Mesenchymal stem cell (in vitro differentiated cells and primary cell): ENCODE results near the gene RIPK3.
A peak's percentile ranks its signal among the peaks of the same experiment; 100 is the strongest.

ENCODE experiments used
- DNase-seq: peaks from one replicate; pipeline ENCODE4 v3.0.0-alpha.2; 2013
- H2AFZ ChIP-seq: one replicate; pipeline ENCODE4 v1.6.1; 2013; ENCODE audit warnings: low read depth, mild to moderate bottlenecking, control low read depth, inconsistent platforms, low read length, moderate library complexity
- H2AK5ac ChIP-seq: 2 replicates; pipeline ENCODE4 v1.6.1; 2013; ENCODE audit warnings: low read length, moderate library complexity, mild to moderate bottlenecking, inconsistent platforms; ENCODE audit not compliant: severe bottlenecking
- H2BK120ac ChIP-seq: one replicate; pipeline ENCODE4 v1.6.1; 2013; ENCODE audit warnings: low read depth, mild to moderate bottlenecking, inconsistent platforms, low read length, moderate library complexity
- H2BK12ac ChIP-seq, 2 experiments: one replicate each; pipeline ENCODE4 v1.6.1; 2013; ENCODE audit warnings: inconsistent platforms in 2 of 2, low read length in 2 of 2, mild to moderate bottlenecking in 2 of 2, moderate library complexity in 2 of 2, control low read depth in 1 of 2
- H2BK15ac ChIP-seq: one replicate; pipeline ENCODE4 v1.6.1; 2013; ENCODE audit warnings: mild to moderate bottlenecking, low read depth, inconsistent platforms; ENCODE audit not compliant: poor library complexity, severe bottlenecking
- H2BK5ac ChIP-seq: 2 replicates; pipeline ENCODE4 v1.6.1; 2013; ENCODE audit warnings: low read depth, mild to moderate bottlenecking, low read length, control low read depth, inconsistent platforms; ENCODE audit not compliant: poor library complexity, severe bottlenecking
- H3K14ac ChIP-seq, 2 experiments: one replicate each; pipeline ENCODE4 v1.6.1; 2013; ENCODE audit warnings: inconsistent platforms in 2 of 2, low read length in 2 of 2, control low read depth in 1 of 2, mild to moderate bottlenecking in 1 of 2, moderate library complexity in 1 of 2
- H3K18ac ChIP-seq, 2 experiments: one replicate each; pipeline ENCODE4 v1.6.1; 2013; ENCODE audit warnings: inconsistent platforms in 2 of 2, low read length in 2 of 2, control low read depth in 1 of 2, low read depth in 1 of 2, mild to moderate bottlenecking in 1 of 2
- H3K23ac ChIP-seq, 2 experiments: one replicate each; pipeline ENCODE4 v1.6.1; 2013; ENCODE audit warnings: inconsistent platforms in 2 of 2, low read length in 2 of 2, mild to moderate bottlenecking in 2 of 2, moderate library complexity in 2 of 2, control low read depth in 1 of 2
- H3K27ac ChIP-seq: 2 replicates; pipeline ENCODE4 v1.5.1; 2013; ENCODE audit warnings: mild to moderate bottlenecking, moderate library complexity, low read length, control low read depth, inconsistent platforms; ENCODE audit not compliant: poor library complexity, severe bottlenecking
- H3K27me3 ChIP-seq, 2 experiments: 2 replicates each; pipeline versions ENCODE4 v1.6.1 to v1.7.0; 2013; ENCODE audit warnings: low read length in 2 of 2, mild to moderate bottlenecking in 2 of 2, moderate library complexity in 2 of 2, control low read depth in 1 of 2, inconsistent platforms in 1 of 2; ENCODE audit not compliant: control insufficient read depth in 1 of 2, insufficient read depth in 1 of 2
- H3K36me3 ChIP-seq, 2 experiments: 2 replicates each; pipeline versions ENCODE4 v1.6.1 to v1.7.0; 2013; ENCODE audit warnings: low read length in 2 of 2, control low read depth in 1 of 2, inconsistent platforms in 1 of 2, low read depth in 1 of 2, mild to moderate bottlenecking in 1 of 2; ENCODE audit not compliant: insufficient read depth in 2 of 2, control insufficient read depth in 1 of 2
- H3K4ac ChIP-seq, 2 experiments: one replicate each; pipeline ENCODE4 v1.6.1; 2013; ENCODE audit warnings: inconsistent platforms in 2 of 2, low read length in 2 of 2, mild to moderate bottlenecking in 2 of 2, moderate library complexity in 2 of 2, control low read depth in 1 of 2, low read depth in 1 of 2
- H3K4me1 ChIP-seq: 2 replicates; pipeline ENCODE4 v1.6.1; 2013; ENCODE audit warnings: low read depth, low read length, control low read depth; ENCODE audit not compliant: control insufficient read depth, insufficient read depth
- H3K4me2 ChIP-seq: 2 replicates; pipeline ENCODE4 v1.6.1; 2013; ENCODE audit warnings: low read length, mild to moderate bottlenecking, inconsistent platforms; ENCODE audit not compliant: poor library complexity, severe bottlenecking
- H3K4me3 ChIP-seq, 2 experiments: 2 replicates each; pipeline versions ENCODE4 v1.5.1 to v1.7.0; 2013; ENCODE audit warnings: low read length in 2 of 2, mild to moderate bottlenecking in 2 of 2, control low read depth in 1 of 2, low read depth in 1 of 2; ENCODE audit not compliant: insufficient read depth in 1 of 2
- H3K79me1 ChIP-seq: replicated peaks from 2 replicates; pipeline ENCODE4 v1.6.1; 2013; ENCODE audit warnings: mild to moderate bottlenecking, control low read depth, low read length, inconsistent platforms; ENCODE audit not compliant: poor library complexity, severe bottlenecking
- H3K9ac ChIP-seq: 2 replicates; pipeline ENCODE4 v1.7.0; 2013; ENCODE audit warnings: mild to moderate bottlenecking, low read length, moderate library complexity
- H3K9me3 ChIP-seq: 2 replicates; pipeline ENCODE4 v1.7.0; 2013; ENCODE audit warnings: mild to moderate bottlenecking, low read length; ENCODE audit not compliant: control insufficient read depth
- H4K8ac ChIP-seq: one replicate; pipeline ENCODE4 v1.6.1; 2013; ENCODE audit warnings: inconsistent platforms, mild to moderate bottlenecking, low read length, moderate library complexity
- H4K91ac ChIP-seq: one replicate; pipeline ENCODE4 v1.6.1; 2013; ENCODE audit warnings: mild to moderate bottlenecking, low read length, inconsistent platforms
- WGBS: methylation state at CpG from one replicate; pipeline ENCODE4 v1.1.7; 2013; ENCODE audit warnings: mixed read lengths; 5-methylcytosine and 5-hydroxymethylcytosine counted together

The RIPK3 gene

GRCh38 chr14:24309538-24310264 is 30.1 kb downstream of the RIPK3 start, which contains the start of gene LTB4R2:
Gene LTB4R2, plus strand, starts transcription at chr14:24310140. Its CDS starts 525 bp downstream, at chr14:24310665.
- H3K14ac ChIP-seq: peak within 1 kb of the TSS in 1 of 2 experiments; percentile 39
- no peak within 1 kb of the TSS for H3K4me2 ChIP-seq
- H3K9ac ChIP-seq: peak within 1 kb of the TSS; percentile 63
- peaks cover 5% of the 10 kb centered on the region for H3K79me1 ChIP-seq
- no peak within 1 kb of the TSS for H2BK15ac ChIP-seq
- H4K91ac ChIP-seq: peak within 1 kb of the TSS; percentile 52
- peak within 1 kb of the TSS in 1 of 2 experiments; percentile 70 for H3K4me3 ChIP-seq
- no peak within 1 kb of the TSS for H2AFZ ChIP-seq
- DNase-seq: no peak
- no peak within 1 kb of the TSS for H3K27ac ChIP-seq
- H3K9me3 ChIP-seq: no peaks in the 10 kb centered on the region
- no peak within 1 kb of the TSS for H2BK120ac ChIP-seq
- peaks cover 38 to 52% of the 10 kb centered on the region in 2 experiments for H3K36me3 ChIP-seq
- 93% methylated on average over 4 of the region's 5 CpGs for WGBS
- no peak within 1 kb of the TSS for H2AK5ac ChIP-seq
- no peak within 1 kb of the TSS for H3K18ac ChIP-seq
- H3K4me1 ChIP-seq: peaks cover 10% of the 10 kb centered on the region
- no peak within 1 kb of the TSS for H3K4ac ChIP-seq
- no peak within 1 kb of the TSS for H2BK12ac ChIP-seq
- no peak within 1 kb of the TSS for H3K23ac ChIP-seq
- no peak within 1 kb of the TSS for H4K8ac ChIP-seq
- no peaks in the 10 kb centered on the region for H3K27me3 ChIP-seq
- no peak within 1 kb of the TSS for H2BK5ac ChIP-seq

DNA sequence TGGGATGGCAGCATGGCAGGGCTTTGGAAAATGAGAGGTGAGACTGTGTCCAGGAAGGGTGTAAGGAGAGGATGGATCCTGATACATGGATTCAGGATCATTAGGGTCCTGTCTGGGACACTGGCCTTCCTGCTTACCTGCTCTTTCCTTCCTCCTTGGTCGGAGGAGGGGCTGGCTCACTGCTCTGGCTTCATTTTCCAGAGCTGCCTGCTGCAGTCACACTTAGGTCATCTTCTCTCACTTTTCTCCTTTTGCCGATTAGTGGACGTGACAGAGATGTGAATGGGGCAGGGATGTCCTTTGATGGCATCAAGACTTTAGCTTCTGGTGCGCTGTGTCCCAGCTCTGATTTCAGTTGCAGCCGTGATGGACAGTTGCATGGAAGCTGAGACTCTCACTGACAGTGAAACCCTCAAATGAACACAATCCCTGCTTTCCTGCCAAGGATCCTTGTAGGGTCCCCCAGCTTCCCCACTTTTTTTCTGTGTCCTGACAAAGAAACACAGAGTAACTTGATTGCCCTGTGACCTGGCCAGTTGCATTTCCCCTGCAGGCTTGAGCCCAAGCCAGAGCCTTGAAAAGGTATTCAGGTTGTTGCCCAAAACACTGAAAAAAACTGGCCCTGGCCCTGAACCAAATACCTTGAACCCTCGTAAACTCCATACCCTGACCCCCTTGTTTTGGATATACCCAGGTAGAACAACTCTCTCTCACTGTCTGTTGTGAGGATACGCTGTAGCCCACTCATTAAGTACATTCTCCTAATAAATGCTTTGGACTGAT is 31.3 kb downstream of the RIPK3 start:
- no peak overlapping the region for H3K9ac ChIP-seq
- H3K14ac ChIP-seq: no peak overlapping the region
- H3K4me3 ChIP-seq: no peak overlapping the region
- no peak for DNase-seq
- H2BK5ac ChIP-seq: no peak overlapping the region
- H2BK15ac ChIP-seq: no peak overlapping the region
- H3K9me3 ChIP-seq: no peaks in the 10 kb centered on the region
- peaks cover 50 to 64% of the 10 kb centered on the region in 2 experiments for H3K36me3 ChIP-seq
- no peaks in the 10 kb centered on the region for H3K27me3 ChIP-seq
- H4K91ac ChIP-seq: no peak overlapping the region
- no peak overlapping the region for H3K18ac ChIP-seq
- H2AK5ac ChIP-seq: no peak overlapping the region
- no peak overlapping the region for H4K8ac ChIP-seq
- H3K4me1 ChIP-seq: peaks cover 10% of the 10 kb centered on the region
- WGBS: 79% methylated on average over 7 of the region's 7 CpGs
- no peak overlapping the region for H3K4ac ChIP-seq
- H3K23ac ChIP-seq: no peak overlapping the region
- no peak overlapping the region for H3K27ac ChIP-seq
- H2BK12ac ChIP-seq: no peak overlapping the region
- no peak overlapping the region for H3K4me2 ChIP-seq
- H2BK120ac ChIP-seq: no peak overlapping the region
- peaks cover 12% of the 10 kb centered on the region for H3K79me1 ChIP-seq
- no peak overlapping the region for H2AFZ ChIP-seq

GRCh38 chr14:24307575-24308341 is 32.0 kb downstream of the RIPK3 start, which contains the start of gene CIDEB:
Gene CIDEB, minus strand, starts transcription at chr14:24307977. Its CDS starts 119 bp downstream, at chr14:24307858.
- no peak within 1 kb of the TSS for H3K14ac ChIP-seq
- no peak within 1 kb of the TSS for H3K18ac ChIP-seq
- H2BK15ac ChIP-seq: no peak within 1 kb of the TSS
- no peak within 1 kb of the TSS for H3K4me3 ChIP-seq
- H3K79me1 ChIP-seq: peaks cover 14% of the 10 kb centered on the region
- no peak within 1 kb of the TSS for H2BK120ac ChIP-seq
- H2BK12ac ChIP-seq: no peak within 1 kb of the TSS
- H2AK5ac ChIP-seq: no peak within 1 kb of the TSS
- no peak within 1 kb of the TSS for H3K4me2 ChIP-seq
- H2AFZ ChIP-seq: no peak within 1 kb of the TSS
- H3K27me3 ChIP-seq: no peaks in the 10 kb centered on the region
- H3K4me1 ChIP-seq: peaks cover 10% of the 10 kb centered on the region
- H3K27ac ChIP-seq: no peak within 1 kb of the TSS
- WGBS: 64% methylated on average over 6 of the region's 6 CpGs
- no peak within 1 kb of the TSS for H2BK5ac ChIP-seq
- H4K91ac ChIP-seq: no peak within 1 kb of the TSS
- H3K9ac ChIP-seq: no peak within 1 kb of the TSS
- no peaks in the 10 kb centered on the region for H3K9me3 ChIP-seq
- H3K4ac ChIP-seq: no peak within 1 kb of the TSS
- H3K23ac ChIP-seq: no peak within 1 kb of the TSS
- peaks cover 57 to 68% of the 10 kb centered on the region in 2 experiments for H3K36me3 ChIP-seq
- DNase-seq: peak; percentile 71
- H4K8ac ChIP-seq: no peak within 1 kb of the TSS
